HL-60 (cell line): ENCODE data around the gene QRFP.

ENCODE experiments used
- DNase-seq, 2 experiments: peaks; one replicate each; pipeline ENCODE4 v3.0.0-alpha.2; 2010 to 2020; ENCODE audit warnings: low read depth in 1 of 2, low spot score in 1 of 2
- H3K27ac ChIP-seq: fragments of 250-450 bp; sonication (Bioruptor Pico); replicated peaks from 2 replicates; pipeline ENCODE4 v1.5.1; 2020; ENCODE audit warnings: mild to moderate bottlenecking, moderate library complexity
- H3K27me3 ChIP-seq: fragments of 250-450 bp; sonication (Bioruptor Pico); 2 replicates; pipeline ENCODE4 v1.5.1; 2021; ENCODE audit warnings: mild to moderate bottlenecking, moderate library complexity; ENCODE audit not compliant: insufficient read depth, poor library complexity, severe bottlenecking
- H3K4me3 ChIP-seq: replicated peaks from 2 replicates; pipeline ENCODE4 v1.5.1; 2011; ENCODE audit warnings: mild to moderate bottlenecking, control low read depth, low read length; ENCODE audit not compliant: insufficient read depth
- GABPA ChIP-seq: IDR thresholded peaks from 2 replicates; pipeline ENCODE4 v1.6.1; 2012; ENCODE audit warnings: low read depth
- POLR2AphosphoS5 ChIP-seq: IDR thresholded peaks from 2 replicates; pipeline ENCODE4 v1.6.1; 2012; ENCODE audit warnings: low read depth
- REST ChIP-seq: IDR thresholded peaks from 2 replicates; pipeline ENCODE4 v1.6.1; 2012; ENCODE audit warnings: low read depth; ENCODE audit not compliant: insufficient replicate concordance
- SPI1 ChIP-seq: IDR thresholded peaks from 2 replicates; pipeline ENCODE4 v1.6.1; 2012; ENCODE audit warnings: low read depth, mild to moderate bottlenecking, borderline replicate concordance
- TF ChIP-seq, protein P1 (sequence below): IDR thresholded peaks from one replicate; pipeline ENCODE4 v1.5.1; 2011; ENCODE audit warnings: low read length, control low read depth, inconsistent platforms; ENCODE audit not compliant: insufficient read depth

QRFP gene

DNA sequence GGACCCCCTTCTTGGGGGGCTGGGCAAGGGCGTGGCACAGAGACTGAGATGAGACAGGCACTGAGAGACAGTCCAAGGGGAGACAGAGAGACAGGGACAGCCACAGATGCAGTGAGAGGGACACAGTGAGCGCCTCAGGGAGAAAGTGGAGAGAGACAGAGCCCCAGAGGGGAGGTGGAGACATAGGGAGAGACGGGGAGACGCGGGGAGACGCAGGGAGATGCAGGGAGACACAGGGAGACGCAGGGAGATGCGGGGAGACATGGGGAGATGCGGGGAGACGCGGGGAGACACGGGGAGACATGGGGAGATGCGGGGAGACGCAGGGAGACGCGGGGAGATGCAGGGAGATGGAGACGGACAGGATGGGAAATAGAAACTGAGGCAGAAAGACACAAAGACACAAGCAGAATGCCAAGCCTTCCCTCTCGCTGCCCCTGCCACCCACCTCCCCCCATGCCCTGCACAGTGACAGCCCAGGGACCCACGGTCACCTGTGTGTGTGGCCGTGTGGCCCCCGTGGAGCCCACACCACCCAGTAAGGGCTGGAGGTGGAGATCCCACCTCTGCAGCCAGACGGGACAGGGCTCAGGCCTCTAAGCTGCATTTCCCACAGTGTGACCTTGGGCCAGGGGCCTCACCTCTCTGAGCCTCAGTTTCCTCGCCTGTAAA, 33.7 kb upstream of the QRFP start:
- H3K27me3 ChIP-seq: peaks cover 21% of the 10 kb centered on the region
- TF ChIP-seq GABPA: no peak
- no peak for TF ChIP-seq SPI1
- TF ChIP-seq, protein P1, sequence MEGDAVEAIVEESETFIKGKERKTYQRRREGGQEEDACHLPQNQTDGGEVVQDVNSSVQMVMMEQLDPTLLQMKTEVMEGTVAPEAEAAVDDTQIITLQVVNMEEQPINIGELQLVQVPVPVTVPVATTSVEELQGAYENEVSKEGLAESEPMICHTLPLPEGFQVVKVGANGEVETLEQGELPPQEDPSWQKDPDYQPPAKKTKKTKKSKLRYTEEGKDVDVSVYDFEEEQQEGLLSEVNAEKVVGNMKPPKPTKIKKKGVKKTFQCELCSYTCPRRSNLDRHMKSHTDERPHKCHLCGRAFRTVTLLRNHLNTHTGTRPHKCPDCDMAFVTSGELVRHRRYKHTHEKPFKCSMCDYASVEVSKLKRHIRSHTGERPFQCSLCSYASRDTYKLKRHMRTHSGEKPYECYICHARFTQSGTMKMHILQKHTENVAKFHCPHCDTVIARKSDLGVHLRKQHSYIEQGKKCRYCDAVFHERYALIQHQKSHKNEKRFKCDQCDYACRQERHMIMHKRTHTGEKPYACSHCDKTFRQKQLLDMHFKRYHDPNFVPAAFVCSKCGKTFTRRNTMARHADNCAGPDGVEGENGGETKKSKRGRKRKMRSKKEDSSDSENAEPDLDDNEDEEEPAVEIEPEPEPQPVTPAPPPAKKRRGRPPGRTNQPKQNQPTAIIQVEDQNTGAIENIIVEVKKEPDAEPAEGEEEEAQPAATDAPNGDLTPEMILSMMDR: no peak
- TF ChIP-seq POLR2AphosphoS5: no peak
- no peak for TF ChIP-seq REST
- no peak overlapping the region for H3K27ac ChIP-seq
- H3K4me3 ChIP-seq: no peak overlapping the region
- no peak for DNase-seq

DNA sequence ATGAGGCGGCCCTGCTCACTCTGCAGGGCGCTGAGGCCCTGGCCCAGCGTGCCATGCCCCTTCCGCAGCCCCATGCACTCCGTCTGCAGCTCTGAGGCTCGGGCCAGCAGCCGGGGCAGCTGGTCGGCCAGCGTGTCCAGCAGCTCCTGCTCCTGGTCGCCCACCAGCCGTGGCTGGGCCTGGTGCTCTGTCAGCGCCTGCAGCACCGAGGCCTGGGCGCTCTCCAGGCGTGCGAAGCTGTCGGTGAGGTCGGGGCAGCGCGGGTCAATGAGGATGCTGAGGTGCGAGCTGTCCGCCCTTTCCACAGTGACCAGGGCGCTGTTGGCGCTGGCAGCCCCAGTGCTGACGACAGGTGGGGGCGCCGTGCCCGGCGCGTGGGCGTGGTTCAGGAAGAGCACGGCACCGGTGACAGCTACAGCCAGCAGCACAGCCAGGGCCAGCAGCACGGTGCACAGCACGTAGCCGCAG, 33.0 kb upstream of the QRFP start:
- no peak overlapping the region for H3K4me3 ChIP-seq
- TF ChIP-seq REST (no peak), POLR2AphosphoS5 (no peak), GABPA (no peak), SPI1 (no peak)
- TF ChIP-seq, protein P1: no peak
- no peak overlapping the region for H3K27ac ChIP-seq
- no peak for DNase-seq
- H3K27me3 ChIP-seq: peaks cover 23% of the 10 kb centered on the region

DNA sequence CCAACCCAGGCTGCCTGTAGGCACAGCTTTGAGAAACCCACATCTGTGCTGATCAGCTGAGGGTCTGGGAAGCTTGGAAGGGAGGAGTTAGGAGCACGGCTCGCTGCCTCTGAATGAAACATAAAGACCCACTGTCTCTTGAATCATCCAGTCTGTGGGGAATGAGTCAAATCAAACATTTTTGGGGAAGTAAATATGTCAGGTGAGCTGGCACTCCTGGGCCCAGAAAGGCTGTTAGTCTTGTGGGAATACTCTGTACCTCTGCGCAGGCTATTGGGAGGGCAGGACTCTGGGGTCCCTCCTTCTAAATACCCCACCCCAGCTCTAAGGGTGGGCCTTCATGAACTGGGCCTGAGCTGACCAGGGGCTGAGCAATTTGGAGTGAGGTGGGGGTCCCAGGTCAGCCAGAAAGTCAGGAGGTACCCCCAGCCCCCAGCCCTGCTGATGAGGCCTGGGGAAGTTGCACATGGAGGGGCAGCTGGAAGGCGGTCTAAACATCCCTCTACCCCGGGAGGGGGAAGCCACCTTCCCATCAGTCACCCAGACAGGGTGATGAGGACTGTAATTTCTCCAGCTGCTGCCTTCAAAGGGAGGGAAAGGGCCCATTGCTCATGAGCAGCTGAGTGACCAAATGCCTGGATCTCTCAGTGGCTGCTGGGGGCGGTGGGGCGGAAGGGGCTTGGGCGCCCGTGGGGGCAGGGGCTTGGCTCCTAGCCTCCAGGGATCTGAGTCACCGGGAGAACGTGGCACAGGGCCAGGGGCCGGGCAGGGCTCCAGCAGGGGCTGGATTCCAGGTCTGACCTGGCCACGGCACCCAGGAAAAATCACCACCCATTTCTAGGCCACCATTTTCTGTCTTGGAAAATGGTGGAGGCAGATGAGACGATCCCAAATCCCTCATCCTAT, 31.6 kb upstream of the QRFP start:
- no peak for DNase-seq
- Histone ChIP-seq H3K27ac (no peak overlapping the region), H3K27me3 (peaks cover 22% of the 10 kb centered on the region), H3K4me3 (no peak overlapping the region)
- TF ChIP-seq GABPA: no peak
- no peak for TF ChIP-seq SPI1
- TF ChIP-seq POLR2AphosphoS5: no peak
- no peak for TF ChIP-seq REST
- TF ChIP-seq, protein P1: no peak
